Muscle of leg (tissue), 11 donors: Measurements from ENCODE around the gene TMEM144. TPM values are rescaled to one million over a fixed set of nuclear protein-coding genes. Genes with fewer than 3 reads are reported as not detected.
A peak's percentile ranks its signal among the peaks of the same experiment; 100 is the strongest.

ENCODE experiments used
- DNase-seq: peaks from one replicate; pipeline ENCODE4 v3.0.0; 2013
- H3K27ac ChIP-seq: one replicate; pipeline ENCODE4 v1.5.1; 2013; ENCODE audit warnings: mild to moderate bottlenecking, low read length, control low read depth
- H3K27me3 ChIP-seq: one replicate; pipeline ENCODE4 v1.6.1; 2013; ENCODE audit warnings: low read length; ENCODE audit not compliant: control insufficient read depth, insufficient read depth
- H3K36me3 ChIP-seq: one replicate; pipeline ENCODE4 v1.6.1; 2013; ENCODE audit warnings: low read length; ENCODE audit not compliant: control insufficient read depth, insufficient read depth
- H3K4me1 ChIP-seq: one replicate; pipeline ENCODE4 v1.6.1; 2013; ENCODE audit warnings: low read length; ENCODE audit not compliant: control insufficient read depth, insufficient read depth
- H3K4me3 ChIP-seq: one replicate; pipeline ENCODE4 v1.5.1; 2013; ENCODE audit warnings: low read length, control low read depth
- H3K9me3 ChIP-seq: replicated peaks from 2 replicates; pipeline ENCODE4 v1.6.1; 2013; ENCODE audit warnings: low read depth, low read length; ENCODE audit not compliant: control insufficient read depth
- WGBS: methylation state at CpG from one replicate; pipeline ENCODE4 v1.1.5; 2013; ENCODE audit warnings: missing lambda C conversion rate; ENCODE audit not compliant: insufficient coverage; 5-methylcytosine and 5-hydroxymethylcytosine counted together
- polyA plus RNA-seq, 8 donors: library from polyadenylated mRNA; unstranded; fragments of 120-200 nt; gene quantifications; one replicate each; pipeline versions ENCODE4 v1.2.1 to v1.2.3, GENCODE V29; 2013; ENCODE audit warnings: inconsistent platforms in 1 of 8, low replicate concordance in 1 of 8; ENCODE audit not compliant: insufficient read length in 8 of 8, insufficient read depth in 1 of 8
- total RNA-seq: library from RNA; stranded (reverse); fragments of 120-200 nt; gene quantifications from one replicate; pipeline ENCODE4 v1.2.4, GENCODE V29; 2013

The TMEM144 gene
- total and polyA plus RNA-seq, 9 donors, result 1.2 to 6.1 (median 2.3) TPM

DNA sequence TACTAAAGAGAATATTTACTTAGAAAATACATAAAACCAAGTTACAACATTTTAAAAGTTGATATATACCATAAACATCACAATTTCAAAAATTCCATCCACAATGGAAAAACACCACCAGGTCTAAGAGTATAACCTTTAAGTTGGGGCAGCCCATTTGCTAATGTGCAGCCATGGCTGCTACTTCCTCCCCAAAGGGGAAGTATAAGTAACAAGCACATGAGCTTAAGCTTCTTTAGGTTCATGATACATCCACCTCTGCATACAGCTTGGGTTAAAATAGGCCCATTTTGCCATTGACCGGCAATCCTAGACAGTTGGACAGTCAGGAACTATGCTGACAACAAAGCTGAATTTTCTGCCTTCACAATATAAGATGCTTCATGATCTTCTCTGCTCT, 20.9 kb upstream of the TMEM144 start:
- H3K4me1 ChIP-seq, result no peaks in the 10 kb centered on the region
- H3K9me3 ChIP-seq, result no peaks in the 10 kb centered on the region
- no peak overlapping the region for H3K4me3 ChIP-seq
- 100% methylated on average over 1 of the region's 1 CpG for WGBS
- DNase-seq, result no peak
- no peaks in the 10 kb centered on the region for H3K27me3 ChIP-seq
- H3K36me3 ChIP-seq, result no peaks in the 10 kb centered on the region
- no peak overlapping the region for H3K27ac ChIP-seq

DNA sequence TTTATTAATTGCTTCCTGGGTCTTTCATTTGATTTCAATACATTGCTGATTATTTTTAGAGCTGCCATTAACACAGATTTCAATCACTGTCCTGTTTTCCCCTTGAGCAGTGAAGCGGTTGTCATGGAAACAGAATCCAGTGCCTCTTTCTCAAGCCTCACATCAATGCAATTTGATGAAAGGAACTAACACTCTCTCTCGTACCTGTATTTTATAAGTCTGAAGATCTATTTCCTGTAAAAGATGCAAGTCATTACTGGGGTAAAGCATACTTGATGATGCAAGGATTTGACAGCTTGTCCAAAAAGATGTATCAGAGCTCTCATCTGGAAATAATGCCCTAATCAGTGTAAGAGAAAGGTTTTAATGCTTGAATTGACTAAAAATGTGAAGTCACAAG, 19.6 kb upstream of the TMEM144 start:
- Histone ChIP-seq H3K27ac (no peak overlapping the region), H3K27me3 (no peaks in the 10 kb centered on the region), H3K4me1 (no peaks in the 10 kb centered on the region), H3K9me3 (no peaks in the 10 kb centered on the region), H3K36me3 (no peaks in the 10 kb centered on the region), H3K4me3 (no peak overlapping the region)
- no peak for DNase-seq
- WGBS, result no CpG with 5 or more reads among the region's 2 CpGs

DNA sequence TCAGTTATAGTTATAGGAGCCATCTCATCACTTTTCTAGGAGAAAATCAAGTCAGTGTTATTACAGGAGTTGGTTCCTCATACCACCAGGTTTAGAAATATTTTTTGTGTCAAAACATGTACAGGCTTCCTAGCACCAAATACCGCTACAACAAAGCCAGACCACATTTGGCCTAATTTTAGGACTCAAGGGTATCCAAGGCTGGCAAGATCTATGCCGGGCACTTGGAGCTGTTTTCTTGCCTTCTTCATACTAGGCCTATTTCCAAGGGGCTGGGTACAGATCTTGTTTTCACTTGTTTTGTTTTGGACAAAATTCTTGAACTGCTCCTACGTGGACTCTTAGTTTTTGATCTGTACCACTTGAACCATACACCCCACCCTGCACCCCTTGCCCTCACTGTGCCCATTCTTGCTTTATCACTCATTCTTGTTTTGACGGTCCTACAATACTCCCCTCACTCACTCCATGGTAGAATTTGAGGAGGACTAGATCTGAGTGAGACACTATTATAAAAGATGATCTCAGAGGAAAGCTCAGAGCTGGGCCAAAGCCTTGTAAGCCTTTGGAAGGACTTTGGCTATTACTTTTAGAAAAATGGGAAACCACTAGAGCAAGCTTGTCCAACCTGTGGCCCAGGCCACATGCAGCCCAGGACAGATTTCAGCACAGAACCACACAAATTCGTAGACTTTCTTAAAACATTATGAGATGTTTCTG, 17.7 kb upstream of the TMEM144 start:
- H3K9me3 ChIP-seq, result no peaks in the 10 kb centered on the region

GRCh38 chr4:158193171-158193749, 17.0 kb upstream of the TMEM144 start:
- peak; percentile 29 for DNase-seq
- H3K4me3 ChIP-seq, result no peak overlapping the region
- H3K27ac ChIP-seq, result no peak overlapping the region
- no peaks in the 10 kb centered on the region for H3K36me3 ChIP-seq
- 14% methylated on average over 1 of the region's 3 CpGs for WGBS
- H3K4me1 ChIP-seq, result no peaks in the 10 kb centered on the region
- H3K9me3 ChIP-seq, result no peaks in the 10 kb centered on the region
- H3K27me3 ChIP-seq, result no peaks in the 10 kb centered on the region

More for the DNA sequence above, 17.7 kb upstream of the TMEM144 start:
- no peak overlapping the region for H3K4me3 ChIP-seq
- H3K27ac ChIP-seq, result no peak overlapping the region
- H3K27me3 ChIP-seq, result no peaks in the 10 kb centered on the region
- 89% methylated on average over 3 of the region's 5 CpGs for WGBS
- no peaks in the 10 kb centered on the region for H3K36me3 ChIP-seq
- H3K4me1 ChIP-seq, result no peaks in the 10 kb centered on the region
- DNase-seq, result no peak

DNA sequence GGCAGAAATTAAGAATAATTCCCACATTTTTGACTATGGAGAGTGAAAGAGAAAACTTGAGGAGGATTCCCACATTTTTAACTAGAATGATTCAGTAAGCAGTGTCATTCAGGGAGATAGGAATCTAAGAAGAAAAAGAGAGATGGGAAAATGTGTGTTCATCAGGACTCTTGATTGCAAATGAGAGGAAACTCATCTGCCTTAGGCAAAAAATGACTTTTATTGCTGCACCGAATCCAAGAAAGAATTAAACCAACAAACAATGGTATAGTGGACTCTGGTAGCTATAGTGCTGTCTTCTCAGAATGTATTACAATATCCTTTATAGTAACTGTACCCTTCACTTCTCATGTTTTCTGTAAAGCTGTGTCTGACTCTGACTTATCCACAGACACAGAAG, 15.0 kb upstream of the TMEM144 start:
- Histone ChIP-seq H3K27me3 (no peaks in the 10 kb centered on the region), H3K4me1 (no peaks in the 10 kb centered on the region), H3K4me3 (no peak overlapping the region), H3K36me3 (no peaks in the 10 kb centered on the region), H3K9me3 (no peaks in the 10 kb centered on the region), H3K27ac (no peak overlapping the region)
- no CpG with 5 or more reads among the region's 1 CpG for WGBS
- DNase-seq, result no peak

DNA sequence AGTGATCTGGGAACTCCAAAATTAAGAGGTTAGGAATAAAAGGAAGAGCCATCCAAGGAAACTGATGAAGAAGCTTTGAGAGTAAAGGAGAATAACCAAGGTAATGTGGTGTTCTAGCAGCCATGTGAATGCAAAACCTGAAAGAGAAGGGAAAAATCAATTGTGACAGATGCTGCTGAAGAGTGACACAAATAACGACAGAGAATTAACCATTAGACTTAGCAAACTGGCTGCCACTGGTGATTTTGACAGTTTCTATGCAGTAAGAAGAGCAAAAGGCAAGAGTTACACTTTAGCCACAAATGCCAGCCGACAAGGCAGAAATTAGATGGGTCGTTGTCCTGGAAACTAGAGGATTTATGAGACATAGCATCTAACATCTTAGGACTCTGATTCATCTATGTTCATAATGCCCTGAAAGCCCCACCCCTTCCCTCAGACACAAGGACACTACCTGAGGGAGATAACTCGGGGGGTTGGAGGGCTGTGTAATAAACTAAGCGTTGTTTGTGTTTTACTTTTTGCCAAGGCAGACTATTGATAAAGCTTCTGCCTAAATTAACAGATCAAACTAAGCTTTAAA, 13.0 kb upstream of the TMEM144 start:
- Histone ChIP-seq H3K27me3 (no peaks in the 10 kb centered on the region), H3K4me3 (no peak overlapping the region), H3K27ac (no peak overlapping the region), H3K4me1 (no peaks in the 10 kb centered on the region), H3K36me3 (no peaks in the 10 kb centered on the region), H3K9me3 (no peaks in the 10 kb centered on the region)
- DNase-seq, result no peak
- WGBS, result 100% methylated on average over 1 of the region's 5 CpGs

DNA sequence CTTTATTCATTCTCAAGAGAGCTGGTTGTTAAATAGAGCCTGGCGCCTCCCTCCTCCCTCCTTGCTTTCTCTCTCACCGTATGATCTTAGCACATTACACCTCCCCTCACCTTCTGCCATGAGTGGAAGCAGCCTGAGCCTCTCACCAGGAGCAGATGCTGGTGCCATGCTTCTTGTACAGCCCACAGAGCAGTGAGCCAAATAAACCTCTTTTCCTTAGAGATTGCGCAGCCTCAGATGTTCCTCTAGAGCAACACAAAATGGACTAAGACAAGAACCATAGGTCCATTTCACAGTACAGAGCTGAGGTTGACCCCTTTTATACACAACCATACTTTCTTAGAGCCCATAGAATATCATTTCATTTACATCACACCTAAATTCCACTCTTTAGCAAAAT, 10.1 kb upstream of the TMEM144 start:
- 86% methylated on average over 2 of the region's 3 CpGs for WGBS
- H3K36me3 ChIP-seq, result no peaks in the 10 kb centered on the region
- no peaks in the 10 kb centered on the region for H3K27me3 ChIP-seq
- no peaks in the 10 kb centered on the region for H3K9me3 ChIP-seq
- H3K27ac ChIP-seq, result no peak overlapping the region
- no peak overlapping the region for H3K4me3 ChIP-seq
- DNase-seq, result no peak
- H3K4me1 ChIP-seq, result no peaks in the 10 kb centered on the region

DNA sequence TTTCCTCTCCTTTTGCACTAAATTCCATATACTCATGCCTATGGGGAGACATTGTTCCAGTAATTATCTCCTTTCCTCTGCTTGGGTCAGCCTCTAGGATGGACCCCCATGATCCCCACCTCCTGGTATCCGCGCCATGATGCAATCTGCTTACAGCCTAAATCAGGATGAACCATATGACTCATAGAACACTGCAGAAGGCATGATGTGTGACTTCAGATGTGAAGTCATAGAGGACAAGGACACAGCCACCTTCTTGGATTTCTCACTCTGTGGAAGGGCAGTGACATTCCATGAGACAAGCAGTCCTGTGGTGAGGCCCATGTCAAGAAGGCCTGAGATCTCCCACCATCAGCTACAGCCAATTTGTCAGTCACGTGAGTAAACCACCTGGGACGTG, 9.0 kb upstream of the TMEM144 start:
- no peaks in the 10 kb centered on the region for H3K4me1 ChIP-seq
- no peaks in the 10 kb centered on the region for H3K27me3 ChIP-seq
- H3K9me3 ChIP-seq, result no peaks in the 10 kb centered on the region
- no peak overlapping the region for H3K27ac ChIP-seq
- no peaks in the 10 kb centered on the region for H3K36me3 ChIP-seq
- no peak overlapping the region for H3K4me3 ChIP-seq
- WGBS, result 92% methylated on average over 2 of the region's 4 CpGs
- DNase-seq, result no peak

GRCh38 chr4:158201876-158202275, 8.4 kb upstream of the TMEM144 start:
- H3K27ac ChIP-seq, result no peak overlapping the region
- H3K27me3 ChIP-seq, result no peaks in the 10 kb centered on the region
- H3K4me1 ChIP-seq, result no peaks in the 10 kb centered on the region
- no peak overlapping the region for H3K4me3 ChIP-seq
- no peaks in the 10 kb centered on the region for H3K9me3 ChIP-seq
- H3K36me3 ChIP-seq, result no peaks in the 10 kb centered on the region
- DNase-seq, result no peak

GRCh38 chr4:158202481-158202880, 7.8 kb upstream of the TMEM144 start:
- no CpG with 5 or more reads among the region's 1 CpG for WGBS
- DNase-seq, result no peak
- no peak overlapping the region for H3K4me3 ChIP-seq
- H3K9me3 ChIP-seq, result no peaks in the 10 kb centered on the region
- H3K4me1 ChIP-seq, result no peaks in the 10 kb centered on the region
- no peaks in the 10 kb centered on the region for H3K27me3 ChIP-seq
- H3K27ac ChIP-seq, result no peak overlapping the region
- H3K36me3 ChIP-seq, result no peaks in the 10 kb centered on the region
